ENCODE data around the gene GID8.

GID8 gene

GRCh38 chr20:62968378-62969178 lies 30.6 kb downstream of the GID8 start:
- 87% methylated on average over 19 of the region's 21 CpGs for WGBS
- Histone ChIP-seq H3K36me3 (ENCODE audit: insufficient read depth, low read length) (peaks cover 6% of the 10 kb centered on the region; the same call in 1 of the 2 replicates), H3K9me3 (ENCODE audit: insufficient read depth, low read depth, low read length) (no peaks in the 10 kb centered on the region), H3K27me3 (ENCODE audit: insufficient read depth, low read length) (peaks cover 21% of the 10 kb centered on the region), H3K4me3 (ENCODE audit: low read length) (no peak overlapping the region), H3K9ac (ENCODE audit: low read depth, low read length) (no peak overlapping the region), H3K4me1 (ENCODE audit: insufficient read depth, low read length) (peaks cover 5% of the 10 kb centered on the region; the same call in 1 of the 2 replicates), H3K27ac (ENCODE audit: low read depth, low read length) (no peak overlapping the region)

GRCh38 chr20:62969179-62969760 lies 31.3 kb downstream of the GID8 start:
- Histone ChIP-seq H3K27ac (ENCODE audit: low read depth, low read length) (no peak overlapping the region), H3K4me3 (ENCODE audit: low read length) (no peak overlapping the region), H3K9ac (ENCODE audit: low read depth, low read length) (no peak overlapping the region), H3K36me3 (ENCODE audit: insufficient read depth, low read length) (peaks cover 6% of the 10 kb centered on the region; the same call in 1 of the 2 replicates), H3K9me3 (ENCODE audit: insufficient read depth, low read depth, low read length) (no peaks in the 10 kb centered on the region), H3K27me3 (ENCODE audit: insufficient read depth, low read length) (peaks cover 28% of the 10 kb centered on the region), H3K4me1 (ENCODE audit: insufficient read depth, low read length) (peaks cover 6% of the 10 kb centered on the region; the same call in 1 of the 2 replicates)
- 80% methylated on average over 15 of the region's 16 CpGs for WGBS

GRCh38 chr20:62969939-62970306 lies 32.0 kb downstream of the GID8 start:
- H3K27me3 ChIP-seq (ENCODE audit: insufficient read depth, low read length): peaks cover 35% of the 10 kb centered on the region
- no peak overlapping the region for H3K4me3 ChIP-seq (ENCODE audit: low read length)
- 91% methylated on average over 8 of the region's 8 CpGs for WGBS
- H3K27ac ChIP-seq (ENCODE audit: low read depth, low read length): no peak overlapping the region
- H3K9me3 ChIP-seq (ENCODE audit: insufficient read depth, low read depth, low read length): no peaks in the 10 kb centered on the region
- peaks cover 12% of the 10 kb centered on the region for H3K4me1 ChIP-seq (ENCODE audit: insufficient read depth, low read length)
- no peak overlapping the region for H3K9ac ChIP-seq (ENCODE audit: low read depth, low read length)
- H3K36me3 ChIP-seq (ENCODE audit: insufficient read depth, low read length): peaks cover 3% of the 10 kb centered on the region; the same call in 1 of the 2 replicates

GRCh38 chr20:62970307-62971210 lies 32.6 kb downstream of the GID8 start:
- 77% methylated on average over 32 of the region's 33 CpGs for WGBS

GRCh38 chr20:62971211-62971949 lies 33.4 kb downstream of the GID8 start:
- WGBS: 75% methylated on average over 10 of the region's 10 CpGs
- H3K9me3 ChIP-seq (ENCODE audit: insufficient read depth, low read depth, low read length): no peaks in the 10 kb centered on the region
- H3K4me1 ChIP-seq (ENCODE audit: insufficient read depth, low read length): peaks cover 20% of the 10 kb centered on the region
- H3K27ac ChIP-seq (ENCODE audit: low read depth, low read length): no peak overlapping the region
- peaks cover 48% of the 10 kb centered on the region for H3K27me3 ChIP-seq (ENCODE audit: insufficient read depth, low read length)
- no peak overlapping the region for H3K9ac ChIP-seq (ENCODE audit: low read depth, low read length)
- no peaks in the 10 kb centered on the region for H3K36me3 ChIP-seq (ENCODE audit: insufficient read depth, low read length)
- H3K4me3 ChIP-seq (ENCODE audit: low read length): no peak overlapping the region

More at GRCh38 chr20:62970307-62971210, 32.6 kb downstream of the GID8 start:
- Histone ChIP-seq H3K4me3 (ENCODE audit: low read length) (no peak overlapping the region), H3K9ac (ENCODE audit: low read depth, low read length) (no peak overlapping the region), H3K36me3 (ENCODE audit: insufficient read depth, low read length) (peaks cover 3% of the 10 kb centered on the region; the same call in 1 of the 2 replicates), H3K27me3 (ENCODE audit: insufficient read depth, low read length) (peaks cover 41% of the 10 kb centered on the region), H3K27ac (ENCODE audit: low read depth, low read length) (no peak overlapping the region), H3K9me3 (ENCODE audit: insufficient read depth, low read depth, low read length) (no peaks in the 10 kb centered on the region), H3K4me1 (ENCODE audit: insufficient read depth, low read length) (peaks cover 18% of the 10 kb centered on the region)

GRCh38 chr20:62971950-62972844 lies 34.2 kb downstream of the GID8 start:
- H3K9ac ChIP-seq (ENCODE audit: low read depth, low read length): no peak overlapping the region
- H3K27me3 ChIP-seq (ENCODE audit: insufficient read depth, low read length): peaks cover 48% of the 10 kb centered on the region
- H3K9me3 ChIP-seq (ENCODE audit: insufficient read depth, low read depth, low read length): no peaks in the 10 kb centered on the region
- peak overlapping the region; percentile 38 for H3K4me3 ChIP-seq (ENCODE audit: low read length)
- H3K4me1 ChIP-seq (ENCODE audit: insufficient read depth, low read length): peaks cover 20% of the 10 kb centered on the region
- H3K36me3 ChIP-seq (ENCODE audit: insufficient read depth, low read length): no peaks in the 10 kb centered on the region
- WGBS: 5% methylated on average over 38 of the region's 38 CpGs
- no peak overlapping the region for H3K27ac ChIP-seq (ENCODE audit: low read depth, low read length)

- WGBS: 8% methylated on average over 48 of the region's 48 CpGs
- H3K4me3 ChIP-seq (ENCODE audit: low read length): peak overlapping the region; percentile 38
- H3K9ac ChIP-seq (ENCODE audit: low read depth, low read length): no peak overlapping the region
- H3K27me3 ChIP-seq (ENCODE audit: insufficient read depth, low read length): peaks cover 48% of the 10 kb centered on the region
- no peak overlapping the region for H3K27ac ChIP-seq (ENCODE audit: low read depth, low read length)
- H3K4me1 ChIP-seq (ENCODE audit: insufficient read depth, low read length): peaks cover 20% of the 10 kb centered on the region
- H3K36me3 ChIP-seq (ENCODE audit: insufficient read depth, low read length): no peaks in the 10 kb centered on the region
- H3K9me3 ChIP-seq (ENCODE audit: insufficient read depth, low read depth, low read length): no peaks in the 10 kb centered on the region
These were observed 35.1 kb downstream of the GID8 start for GRCh38 chr20:62972845-62973745.

- Histone ChIP-seq H3K27ac (ENCODE audit: low read depth, low read length) (no peak overlapping the region), H3K9me3 (ENCODE audit: insufficient read depth, low read depth, low read length) (no peaks in the 10 kb centered on the region), H3K4me3 (ENCODE audit: low read length) (no peak overlapping the region), H3K9ac (ENCODE audit: low read depth, low read length) (no peak overlapping the region), H3K27me3 (ENCODE audit: insufficient read depth, low read length) (peaks cover 53% of the 10 kb centered on the region), H3K36me3 (ENCODE audit: insufficient read depth, low read length) (no peaks in the 10 kb centered on the region), H3K4me1 (ENCODE audit: insufficient read depth, low read length) (peaks cover 20% of the 10 kb centered on the region)
- WGBS: 64% methylated on average over 10 of the region's 10 CpGs
These were observed 37.4 kb downstream of the GID8 start for GRCh38 chr20:62975251-62975760.

GRCh38 chr20:62975812-62976508 lies 38.0 kb downstream of the GID8 start:
- H3K4me1 ChIP-seq (ENCODE audit: insufficient read depth, low read length): peaks cover 20% of the 10 kb centered on the region
- no peaks in the 10 kb centered on the region for H3K9me3 ChIP-seq (ENCODE audit: insufficient read depth, low read depth, low read length)
- no peak overlapping the region for H3K9ac ChIP-seq (ENCODE audit: low read depth, low read length)
- 68% methylated on average over 9 of the region's 9 CpGs for WGBS
- no peaks in the 10 kb centered on the region for H3K36me3 ChIP-seq (ENCODE audit: insufficient read depth, low read length)
- no peak overlapping the region for H3K27ac ChIP-seq (ENCODE audit: low read depth, low read length)
- no peak overlapping the region for H3K4me3 ChIP-seq (ENCODE audit: low read length)
- H3K27me3 ChIP-seq (ENCODE audit: insufficient read depth, low read length): peaks cover 51% of the 10 kb centered on the region

Data from HUES64 (cell line).